ENCODE results near the gene KIAA0825. TPM values are rescaled to one million over a fixed set of nuclear protein-coding genes. Genes with fewer than 3 reads are reported as not detected.

The KIAA0825 gene
- total RNA-seq, 1 experiment from 2014 or later, result 1.6 TPM

GRCh38 chr5:94422812-94423211 is 195.6 kb downstream of the KIAA0825 start:
- Histone ChIP-seq H3K27ac (ENCODE audit: low read length) (no peak overlapping the region), H3K4me1 (ENCODE audit: control insufficient read depth, insufficient read depth, low read length) (no peaks in the 10 kb centered on the region), H3K36me3 (ENCODE audit: control insufficient read depth, insufficient read depth, low read length) (no peaks in the 10 kb centered on the region), H3K4me3 (ENCODE audit: low read depth in 2 of 2, low read length in 2 of 2) (no peak overlapping the region), H3K9me3 (ENCODE audit: control insufficient read depth, insufficient read depth, low read depth, low read length) (no peaks in the 10 kb centered on the region), H3K27me3 (ENCODE audit: control insufficient read depth, insufficient read depth, low read length) (peaks cover 6% of the 10 kb centered on the region; the same call in 1 of the 2 replicates)
- DNase-seq (ENCODE audit: low read depth, low spot score), result no peak
- in situ Hi-C loops (cut with HindIII; ENCODE audit: low pct_unique_long_range_greater_than_20kb, low sequenced_read_pairs) (no loop called here), intact Hi-C loops (cut with micrococcal nuclease; ENCODE audit: unreplicated experiment) (no loop called here)
- POLR2A ChIA-PET, result no interaction called here
- CTCF ChIA-PET, result no interaction called here
- ATAC-seq, result no peak
- no peak for TF ChIP-seq SIN3A (IDR thresholded peaks at IDR 0.05; ENCODE audit: borderline replicate concordance, insufficient read depth, low read depth, low read length)
- TF ChIP-seq POLR2AphosphoS5 (IDR thresholded peaks at IDR 0.05; ENCODE audit: low read depth, low read length), result no peak
- TF ChIP-seq TCF7L2 (IDR thresholded peaks at IDR 0.05; ENCODE audit: low read depth, low read length), result no peak
- TF ChIP-seq, protein P1, sequence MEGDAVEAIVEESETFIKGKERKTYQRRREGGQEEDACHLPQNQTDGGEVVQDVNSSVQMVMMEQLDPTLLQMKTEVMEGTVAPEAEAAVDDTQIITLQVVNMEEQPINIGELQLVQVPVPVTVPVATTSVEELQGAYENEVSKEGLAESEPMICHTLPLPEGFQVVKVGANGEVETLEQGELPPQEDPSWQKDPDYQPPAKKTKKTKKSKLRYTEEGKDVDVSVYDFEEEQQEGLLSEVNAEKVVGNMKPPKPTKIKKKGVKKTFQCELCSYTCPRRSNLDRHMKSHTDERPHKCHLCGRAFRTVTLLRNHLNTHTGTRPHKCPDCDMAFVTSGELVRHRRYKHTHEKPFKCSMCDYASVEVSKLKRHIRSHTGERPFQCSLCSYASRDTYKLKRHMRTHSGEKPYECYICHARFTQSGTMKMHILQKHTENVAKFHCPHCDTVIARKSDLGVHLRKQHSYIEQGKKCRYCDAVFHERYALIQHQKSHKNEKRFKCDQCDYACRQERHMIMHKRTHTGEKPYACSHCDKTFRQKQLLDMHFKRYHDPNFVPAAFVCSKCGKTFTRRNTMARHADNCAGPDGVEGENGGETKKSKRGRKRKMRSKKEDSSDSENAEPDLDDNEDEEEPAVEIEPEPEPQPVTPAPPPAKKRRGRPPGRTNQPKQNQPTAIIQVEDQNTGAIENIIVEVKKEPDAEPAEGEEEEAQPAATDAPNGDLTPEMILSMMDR (IDR thresholded peaks at IDR 0.05), result no peak
- TF ChIP-seq REST (IDR thresholded peaks at IDR 0.05; ENCODE audit: insufficient read depth in 1 of 2, low read depth in 2 of 2, low read length in 1 of 2), result no peak
- no TSS peak for BruUV-seq (replicated peaks)

DNA sequence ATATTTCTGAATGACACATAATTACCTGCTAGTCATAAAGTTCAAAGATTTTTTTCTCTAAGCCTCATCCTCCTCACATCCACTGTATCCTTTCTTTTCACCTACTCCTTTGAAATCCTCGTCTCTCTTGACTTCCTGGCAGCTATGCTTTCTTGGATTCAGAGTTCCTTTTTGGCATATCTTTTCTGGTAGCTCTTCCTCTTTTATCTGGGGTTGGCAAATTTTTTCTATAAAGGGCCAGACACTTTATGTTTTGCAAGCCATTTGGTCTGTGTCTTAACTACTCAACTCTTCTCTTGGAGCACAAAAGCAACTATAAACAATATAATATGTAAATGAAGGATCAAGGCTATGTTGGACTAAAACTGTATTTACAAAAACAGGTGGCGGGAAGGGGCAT is 197.5 kb downstream of the KIAA0825 start:
- intact Hi-C loops (cut with micrococcal nuclease; ENCODE audit: unreplicated experiment) (no loop called here), in situ Hi-C loops (cut with HindIII; ENCODE audit: low pct_unique_long_range_greater_than_20kb, low sequenced_read_pairs) (no loop called here)
- CTCF ChIA-PET, result no interaction called here
- ATAC-seq (no peak), DNase-seq (ENCODE audit: low read depth, low spot score) (no peak)
- peaks cover 6% of the 10 kb centered on the region; the same call in 1 of the 2 replicates for H3K27me3 ChIP-seq (ENCODE audit: control insufficient read depth, insufficient read depth, low read length)
- no peaks in the 10 kb centered on the region for H3K9me3 ChIP-seq (ENCODE audit: control insufficient read depth, insufficient read depth, low read depth, low read length)
- no peaks in the 10 kb centered on the region for H3K4me1 ChIP-seq (ENCODE audit: control insufficient read depth, insufficient read depth, low read length)
- BruUV-seq (replicated peaks), result no TSS peak
- POLR2A ChIA-PET, result no interaction called here
- H3K36me3 ChIP-seq (ENCODE audit: control insufficient read depth, insufficient read depth, low read length), result no peaks in the 10 kb centered on the region
- TF ChIP-seq TCF7L2 (IDR thresholded peaks at IDR 0.05; ENCODE audit: low read depth, low read length) (no peak), SIN3A (IDR thresholded peaks at IDR 0.05; ENCODE audit: borderline replicate concordance, insufficient read depth, low read depth, low read length) (no peak), REST (IDR thresholded peaks at IDR 0.05; ENCODE audit: insufficient read depth in 1 of 2, low read depth in 2 of 2, low read length in 1 of 2) (no peak), POLR2AphosphoS5 (IDR thresholded peaks at IDR 0.05; ENCODE audit: low read depth, low read length) (no peak)
- TF ChIP-seq, protein P1 (IDR thresholded peaks at IDR 0.05), result no peak
- H3K4me3 ChIP-seq (ENCODE audit: low read depth in 2 of 2, low read length in 2 of 2), result no peak overlapping the region
- H3K27ac ChIP-seq (ENCODE audit: low read length), result no peak overlapping the region

Data from Panc1 (cell line).